GM12878 (cell line): ENCODE results near the gene PLEKHJ1. TPM values are rescaled to one million over a fixed set of nuclear protein-coding genes. Genes with fewer than 3 reads are reported as not detected.

Experiments
- ASH2L ChIP-seq: fragments of 300-600, 200-600 bp; sonication (generic); IDR thresholded peaks from 2 replicates; pipeline ENCODE4 v1.6.1; 2017; ENCODE audit warnings: low read depth, mild to moderate bottlenecking, borderline replicate concordance
- BACH1 ChIP-seq: fragments of 450-650 bp; IDR thresholded peaks from 2 replicates; pipeline ENCODE4 v1.6.1; 2017; ENCODE audit warnings: mild to moderate bottlenecking, borderline replicate concordance
- BHLHE40 ChIP-seq, 2 experiments: fragments of 450-650 bp in 1 of 2; IDR thresholded peaks; 2 replicates each; pipeline ENCODE4 v1.6.1; 2011 to 2017; ENCODE audit warnings: low read depth in 2 of 2, borderline replicate concordance in 1 of 2, improper control_type of control experiment in 1 of 2, low read length in 1 of 2, mild to moderate bottlenecking in 1 of 2
- BMI1 ChIP-seq: fragments of 450-650 bp; IDR thresholded peaks from 2 replicates; pipeline ENCODE4 v1.6.1; 2016; ENCODE audit warnings: mild to moderate bottlenecking, moderate library complexity, borderline replicate concordance
- BRCA1 ChIP-seq: IDR thresholded peaks from 2 replicates; pipeline ENCODE4 v1.6.1; 2011; ENCODE audit warnings: low read depth, low read length, improper control_type of control experiment
- IKZF2 ChIP-seq, 2 experiments: fragments of 450-650 bp; IDR thresholded peaks; 2 replicates each; pipeline ENCODE4 v1.6.1; 2017; ENCODE audit warnings: mild to moderate bottlenecking in 2 of 2, moderate library complexity in 2 of 2
- NBN ChIP-seq: fragments of 450-650 bp; IDR thresholded peaks from 2 replicates; pipeline ENCODE4 v1.6.1; 2016
- NRF1 ChIP-seq: conservative IDR thresholded peaks from 2 replicates; pipeline ENCODE4 v1.6.1; 2011; ENCODE audit warnings: mild to moderate bottlenecking, low read depth, low read length, improper control_type of control experiment
- PAX5 ChIP-seq: IDR thresholded peaks from 2 replicates; pipeline ENCODE4 v1.6.1; 2011; ENCODE audit warnings: low read depth, low read length, borderline replicate concordance
- PKNOX1 ChIP-seq: fragments of 450-650 bp; IDR thresholded peaks from 2 replicates; pipeline ENCODE4 v1.6.1; 2016; ENCODE audit warnings: mild to moderate bottlenecking
- PML ChIP-seq: IDR thresholded peaks from 2 replicates; pipeline ENCODE4 v1.6.1; 2012; ENCODE audit warnings: low read length, inconsistent platforms
- PRDM15 ChIP-seq: fragments of 450-650 bp; formaldehyde crosslinking; IDR thresholded peaks from 2 replicates; pipeline ENCODE4 v1.4.0; 2020; ENCODE audit warnings: mild to moderate bottlenecking, moderate library complexity
- SMAD1 ChIP-seq: fragments of 450-650 bp; IDR thresholded peaks from 2 replicates; pipeline ENCODE4 v1.6.1; 2018; ENCODE audit warnings: mild to moderate bottlenecking, low read depth; ENCODE audit not compliant: partially characterized antibody
- ZNF207 ChIP-seq: fragments of 450-650 bp; IDR thresholded peaks from 2 replicates; pipeline ENCODE4 v1.6.1; 2014; ENCODE audit warnings: antibody characterized with exemption, mild to moderate bottlenecking, borderline replicate concordance
- ZNF24 ChIP-seq: fragments of 450-650 bp; IDR thresholded peaks from 2 replicates; pipeline ENCODE4 v1.6.1; 2017; ENCODE audit warnings: antibody characterized with exemption, mild to moderate bottlenecking
- polyA plus RNA-seq, 11 experiments: library from polyadenylated mRNA; depleted of rRNA in 4 of 11; unstranded in 6 of 11; stranded (reverse) in 5 of 11; fragments of >200 nt; fragmentation: Nextera tagmentation in 4 of 11; fragmentation: Illumina TruSeq in 1 of 11; extraction: Ambion mirVana in 4 of 11; extraction: Trizol in 1 of 11; gene quantifications; 1 replicate in 1 of 11; 2 replicates in 10 of 11; pipeline versions ENCODE4 v1.2.1 to v1.2.3, GENCODE V29; 2011 to 2016; ENCODE audit warnings: inconsistent platforms in 2 of 11, missing spikeins in 2 of 11, low read depth in 1 of 11
- total RNA-seq, 4 experiments: library from RNA; depleted of rRNA in 3 of 4; stranded (reverse); fragments of >200 nt in 3 of 4; fragmentation: Illumina TruSeq in 1 of 4; extraction: Trizol in 1 of 4; gene quantifications; 2 replicates each; pipeline versions ENCODE4 v1.2.1 to v1.2.3, GENCODE V29; 2013 to 2021
- TF ChIP-seq, protein P1 (sequence below): fragments of 450-650 bp; IDR thresholded peaks from 2 replicates; pipeline ENCODE4 v1.6.1; 2016; ENCODE audit warnings: mild to moderate bottlenecking, moderate library complexity, borderline replicate concordance
- TF ChIP-seq, protein P2 (sequence below): fragments of 450-650 bp; IDR thresholded peaks from 2 replicates; pipeline ENCODE4 v1.6.1; 2017; ENCODE audit warnings: mild to moderate bottlenecking

PLEKHJ1 gene
- total and polyA plus RNA-seq, 10 of the 15 experiments (the other 5 are each of a cell fraction or from before 2014, with no cell fraction given): 1.3 to 133 (median 75.0) TPM

- TF ChIP-seq, protein P1, sequence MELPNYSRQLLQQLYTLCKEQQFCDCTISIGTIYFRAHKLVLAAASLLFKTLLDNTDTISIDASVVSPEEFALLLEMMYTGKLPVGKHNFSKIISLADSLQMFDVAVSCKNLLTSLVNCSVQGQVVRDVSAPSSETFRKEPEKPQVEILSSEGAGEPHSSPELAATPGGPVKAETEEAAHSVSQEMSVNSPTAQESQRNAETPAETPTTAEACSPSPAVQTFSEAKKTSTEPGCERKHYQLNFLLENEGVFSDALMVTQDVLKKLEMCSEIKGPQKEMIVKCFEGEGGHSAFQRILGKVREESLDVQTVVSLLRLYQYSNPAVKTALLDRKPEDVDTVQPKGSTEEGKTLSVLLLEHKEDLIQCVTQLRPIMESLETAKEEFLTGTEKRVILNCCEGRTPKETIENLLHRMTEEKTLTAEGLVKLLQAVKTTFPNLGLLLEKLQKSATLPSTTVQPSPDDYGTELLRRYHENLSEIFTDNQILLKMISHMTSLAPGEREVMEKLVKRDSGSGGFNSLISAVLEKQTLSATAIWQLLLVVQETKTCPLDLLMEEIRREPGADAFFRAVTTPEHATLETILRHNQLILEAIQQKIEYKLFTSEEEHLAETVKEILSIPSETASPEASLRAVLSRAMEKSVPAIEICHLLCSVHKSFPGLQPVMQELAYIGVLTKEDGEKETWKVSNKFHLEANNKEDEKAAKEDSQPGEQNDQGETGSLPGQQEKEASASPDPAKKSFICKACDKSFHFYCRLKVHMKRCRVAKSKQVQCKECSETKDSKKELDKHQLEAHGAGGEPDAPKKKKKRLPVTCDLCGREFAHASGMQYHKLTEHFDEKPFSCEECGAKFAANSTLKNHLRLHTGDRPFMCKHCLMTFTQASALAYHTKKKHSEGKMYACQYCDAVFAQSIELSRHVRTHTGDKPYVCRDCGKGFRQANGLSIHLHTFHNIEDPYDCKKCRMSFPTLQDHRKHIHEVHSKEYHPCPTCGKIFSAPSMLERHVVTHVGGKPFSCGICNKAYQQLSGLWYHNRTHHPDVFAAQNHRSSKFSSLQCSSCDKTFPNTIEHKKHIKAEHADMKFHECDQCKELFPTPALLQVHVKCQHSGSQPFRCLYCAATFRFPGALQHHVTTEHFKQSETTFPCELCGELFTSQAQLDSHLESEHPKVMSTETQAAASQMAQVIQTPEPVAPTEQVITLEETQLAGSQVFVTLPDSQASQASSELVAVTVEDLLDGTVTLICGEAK: peak; percentile 91
- TF ChIP-seq PML (peak; percentile 46; the same call in 1 of the 2 replicates), SMAD1 (no peak), ZNF24 (no peak), BMI1 (no peak), NRF1 (peak; percentile 39; the same call in 1 of the 2 replicates), BACH1 (peak; percentile 96), ASH2L (no peak), PAX5 (peak; percentile 43; the same call in 1 of the 2 replicates), NBN (0 out of 2 replicates have a peak, but pooled peaks have one; percentile 44), PKNOX1 (peak; percentile 10; the same call in 1 of the 2 replicates), IKZF2 (IDR thresholded peaks at IDR 0.05) (peak; percentile 53 to 67; a peak in 2 of 4 replicates), PRDM15 (CRISPR knock-in tag) (no peak), BHLHE40 (IDR thresholded peaks at IDR 0.05; ENCODE audit: borderline replicate concordance in 1 of 2, low read depth in 2 of 2, low read length in 1 of 2) (peak; percentile 53 to 73; a peak in 3 of 4 replicates), BRCA1 (no peak), ZNF207 (peak; percentile 84)
- TF ChIP-seq, protein P2, sequence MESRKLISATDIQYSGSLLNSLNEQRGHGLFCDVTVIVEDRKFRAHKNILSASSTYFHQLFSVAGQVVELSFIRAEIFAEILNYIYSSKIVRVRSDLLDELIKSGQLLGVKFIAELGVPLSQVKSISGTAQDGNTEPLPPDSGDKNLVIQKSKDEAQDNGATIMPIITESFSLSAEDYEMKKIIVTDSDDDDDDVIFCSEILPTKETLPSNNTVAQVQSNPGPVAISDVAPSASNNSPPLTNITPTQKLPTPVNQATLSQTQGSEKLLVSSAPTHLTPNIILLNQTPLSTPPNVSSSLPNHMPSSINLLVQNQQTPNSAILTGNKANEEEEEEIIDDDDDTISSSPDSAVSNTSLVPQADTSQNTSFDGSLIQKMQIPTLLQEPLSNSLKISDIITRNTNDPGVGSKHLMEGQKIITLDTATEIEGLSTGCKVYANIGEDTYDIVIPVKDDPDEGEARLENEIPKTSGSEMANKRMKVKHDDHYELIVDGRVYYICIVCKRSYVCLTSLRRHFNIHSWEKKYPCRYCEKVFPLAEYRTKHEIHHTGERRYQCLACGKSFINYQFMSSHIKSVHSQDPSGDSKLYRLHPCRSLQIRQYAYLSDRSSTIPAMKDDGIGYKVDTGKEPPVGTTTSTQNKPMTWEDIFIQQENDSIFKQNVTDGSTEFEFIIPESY: no peak
Measured at GRCh38 chr19:2273356-2274184, 37.4 kb upstream of the PLEKHJ1 start (continued).
